ENCODE measurements around the gene FCN3. TPM values are rescaled to one million over a fixed set of nuclear protein-coding genes. Genes with fewer than 3 reads are reported as not detected.
A peak's percentile ranks its signal among the peaks of the same experiment; 100 is the strongest.

Gene FCN3
- total RNA-seq, 1 donor from 2014 or later: not detected

DNA sequence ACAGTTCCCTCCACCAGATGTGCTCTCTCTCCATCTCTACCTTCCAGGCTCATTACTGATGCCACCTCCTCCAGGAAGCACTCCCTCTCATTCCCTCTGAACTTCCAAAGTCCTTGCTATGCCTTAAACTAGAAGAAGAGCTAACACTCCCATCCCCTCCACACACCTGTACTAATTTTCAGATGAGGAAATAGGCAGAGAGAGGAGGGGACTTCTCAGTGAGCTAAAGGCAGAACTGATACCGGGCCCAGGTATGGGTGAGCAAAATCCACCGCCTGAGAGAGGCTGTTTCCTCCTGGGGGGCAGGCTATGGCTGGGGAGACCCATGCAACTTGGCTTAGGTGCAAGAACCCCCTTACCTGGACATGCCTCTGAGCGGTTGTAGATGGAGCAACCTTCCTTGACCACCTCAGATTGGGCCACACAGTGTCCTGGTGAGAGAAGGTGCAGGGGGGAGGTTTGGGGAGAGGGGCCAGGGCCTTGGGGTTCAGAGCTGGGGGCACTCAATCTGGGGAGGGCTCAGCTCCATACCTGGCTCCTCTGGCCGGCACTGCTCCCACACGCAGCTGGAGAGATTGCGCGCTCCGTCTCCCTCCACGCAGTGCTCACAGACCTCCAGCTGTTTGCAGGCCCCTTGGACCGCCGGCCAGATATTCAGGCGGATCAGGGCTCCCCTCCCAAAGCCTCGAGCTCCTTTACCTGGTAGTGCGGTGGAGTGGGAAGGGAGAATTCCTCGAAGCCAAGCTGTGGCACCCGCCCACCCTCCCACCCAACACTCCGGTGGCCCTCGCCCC lies 7.5 kb upstream of the FCN3 start:
- DNase-seq (ENCODE audit: extremely low spot score, unreplicated experiment): no peak
- peaks cover 3% of the 10 kb centered on the region for H3K4me1 Mint-ChIP-seq (ENCODE audit: unreplicated experiment)
- H3K27me3 Mint-ChIP-seq: peaks cover 12% of the 10 kb centered on the region
- H3K27ac Mint-ChIP-seq: no peak overlapping the region
- no peak overlapping the region for H3K4me3 Mint-ChIP-seq
- H3K36me3 Mint-ChIP-seq: no peaks in the 10 kb centered on the region
- H3K9me3 Mint-ChIP-seq: no peaks in the 10 kb centered on the region
- TF ChIP-seq, protein P1, sequence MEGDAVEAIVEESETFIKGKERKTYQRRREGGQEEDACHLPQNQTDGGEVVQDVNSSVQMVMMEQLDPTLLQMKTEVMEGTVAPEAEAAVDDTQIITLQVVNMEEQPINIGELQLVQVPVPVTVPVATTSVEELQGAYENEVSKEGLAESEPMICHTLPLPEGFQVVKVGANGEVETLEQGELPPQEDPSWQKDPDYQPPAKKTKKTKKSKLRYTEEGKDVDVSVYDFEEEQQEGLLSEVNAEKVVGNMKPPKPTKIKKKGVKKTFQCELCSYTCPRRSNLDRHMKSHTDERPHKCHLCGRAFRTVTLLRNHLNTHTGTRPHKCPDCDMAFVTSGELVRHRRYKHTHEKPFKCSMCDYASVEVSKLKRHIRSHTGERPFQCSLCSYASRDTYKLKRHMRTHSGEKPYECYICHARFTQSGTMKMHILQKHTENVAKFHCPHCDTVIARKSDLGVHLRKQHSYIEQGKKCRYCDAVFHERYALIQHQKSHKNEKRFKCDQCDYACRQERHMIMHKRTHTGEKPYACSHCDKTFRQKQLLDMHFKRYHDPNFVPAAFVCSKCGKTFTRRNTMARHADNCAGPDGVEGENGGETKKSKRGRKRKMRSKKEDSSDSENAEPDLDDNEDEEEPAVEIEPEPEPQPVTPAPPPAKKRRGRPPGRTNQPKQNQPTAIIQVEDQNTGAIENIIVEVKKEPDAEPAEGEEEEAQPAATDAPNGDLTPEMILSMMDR (conservative IDR thresholded peaks at IDR 0.05): no peak

DNA sequence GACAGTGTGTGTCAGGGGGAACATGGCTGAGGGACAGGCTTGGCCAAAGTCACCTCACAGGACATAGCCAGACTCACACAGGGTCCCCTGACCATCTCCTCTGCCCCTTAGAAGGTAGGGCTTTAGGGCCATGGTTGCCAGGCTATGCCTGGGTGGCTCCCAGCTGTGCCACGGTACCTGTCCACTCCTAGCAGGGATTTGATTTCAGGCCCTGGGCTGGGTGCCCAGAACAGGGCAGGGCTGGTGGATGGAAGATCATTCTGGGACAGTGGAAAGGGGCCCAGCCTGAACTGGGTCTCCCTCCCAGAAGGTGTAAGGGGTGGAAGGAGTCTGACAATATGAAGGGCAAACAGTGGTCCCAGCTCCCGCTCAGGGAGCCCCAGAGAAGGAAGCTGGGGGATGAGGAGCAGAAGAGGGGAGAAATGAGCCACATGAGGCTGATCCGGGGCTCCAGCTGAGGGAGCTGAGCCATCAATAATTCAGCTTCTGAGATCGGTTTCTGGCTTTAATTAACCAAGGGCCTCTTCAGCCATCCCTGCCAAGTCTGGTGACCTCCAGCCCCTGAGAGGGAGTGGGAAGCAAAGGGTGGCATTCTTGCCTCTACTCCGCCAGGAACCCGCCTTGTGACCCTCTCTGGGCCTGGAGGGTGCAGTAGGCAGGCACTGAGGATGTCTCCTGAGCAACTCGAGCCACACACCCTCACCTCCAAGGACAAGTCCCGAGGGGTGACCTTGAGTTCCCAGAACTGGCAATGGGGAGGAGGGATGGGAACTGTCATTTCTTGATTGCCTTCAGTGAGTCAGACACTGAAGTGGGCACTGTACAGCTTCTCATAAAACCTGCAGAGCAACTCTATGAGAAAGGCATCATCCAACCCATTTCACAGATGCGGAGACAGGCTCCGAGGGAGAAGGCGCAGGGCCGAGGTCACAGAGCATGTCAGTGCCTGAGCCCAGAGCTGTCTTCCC lies 6.4 kb upstream of the FCN3 start:
- Mint-ChIP-seq H3K4me1 (ENCODE audit: unreplicated experiment) (peaks cover 3% of the 10 kb centered on the region), H3K9me3 (no peaks in the 10 kb centered on the region), H3K36me3 (no peaks in the 10 kb centered on the region), H3K27ac (peak overlapping the region; percentile 61), H3K4me3 (no peak overlapping the region), H3K27me3 (peaks cover 12% of the 10 kb centered on the region)
- TF ChIP-seq, protein P1 (conservative IDR thresholded peaks at IDR 0.05): no peak
- no peak for DNase-seq (ENCODE audit: extremely low spot score, unreplicated experiment)

DNA sequence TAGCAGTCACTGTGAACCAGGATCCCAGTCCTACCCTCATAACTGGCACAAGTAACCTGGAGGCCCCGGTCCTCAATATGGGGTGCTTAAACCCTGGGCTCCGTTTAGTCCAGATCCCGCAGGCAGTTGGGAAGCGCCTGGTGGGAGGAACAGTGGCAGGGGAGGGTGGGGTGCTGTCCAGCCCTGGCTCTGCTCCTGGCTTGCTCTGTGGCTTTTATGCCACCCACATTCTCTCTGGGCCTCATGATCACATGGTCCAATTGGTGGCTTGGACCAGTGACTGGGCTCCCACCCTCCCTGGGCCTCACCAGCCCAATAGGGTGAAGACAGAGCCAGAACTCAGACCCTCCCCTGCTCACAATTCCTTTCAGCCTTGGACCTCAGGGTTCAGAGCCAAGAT lies 5.6 kb upstream of the FCN3 start:
- peaks cover 3% of the 10 kb centered on the region for H3K4me1 Mint-ChIP-seq (ENCODE audit: unreplicated experiment)
- peaks cover 12% of the 10 kb centered on the region for H3K27me3 Mint-ChIP-seq
- TF ChIP-seq, protein P1 (conservative IDR thresholded peaks at IDR 0.05): no peak
- H3K27ac Mint-ChIP-seq: no peak overlapping the region
- H3K4me3 Mint-ChIP-seq: no peak overlapping the region
- no peak for DNase-seq (ENCODE audit: extremely low spot score, unreplicated experiment)
- H3K9me3 Mint-ChIP-seq: no peaks in the 10 kb centered on the region
- no peaks in the 10 kb centered on the region for H3K36me3 Mint-ChIP-seq

DNA sequence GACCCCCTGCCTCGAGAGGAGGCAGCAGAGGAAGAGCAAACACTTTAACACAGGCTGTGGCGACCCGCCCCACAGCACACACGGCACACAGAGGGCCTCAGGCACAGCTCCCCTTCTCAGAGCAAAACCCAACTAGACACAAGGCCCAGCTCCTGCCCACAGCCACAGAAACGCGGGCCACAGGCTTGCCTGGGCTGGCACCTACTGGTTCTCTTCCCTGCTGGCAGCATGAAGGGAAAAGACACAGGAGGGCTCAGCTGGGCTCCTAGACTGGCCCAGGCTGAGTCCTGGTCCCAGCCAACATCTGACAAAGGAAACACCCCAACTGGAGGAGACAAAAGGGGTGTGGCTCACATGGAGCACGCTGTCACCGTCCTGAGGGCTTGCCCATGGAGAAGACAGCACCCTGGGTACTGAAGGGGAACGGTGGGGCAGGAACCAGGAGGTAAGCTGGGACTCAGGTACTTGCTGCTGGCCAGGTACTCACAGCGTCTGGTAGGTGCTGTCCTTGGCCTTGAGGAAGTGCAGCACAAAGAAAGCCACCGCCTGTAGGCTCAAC lies 5.0 kb upstream of the FCN3 start:
- Mint-ChIP-seq H3K27ac (no peak overlapping the region), H3K4me3 (peak overlapping the region; percentile 20), H3K36me3 (no peaks in the 10 kb centered on the region), H3K27me3 (peaks cover 12% of the 10 kb centered on the region), H3K9me3 (no peaks in the 10 kb centered on the region), H3K4me1 (ENCODE audit: unreplicated experiment) (peaks cover 3% of the 10 kb centered on the region)
- no peak for DNase-seq (ENCODE audit: extremely low spot score, unreplicated experiment)
- TF ChIP-seq, protein P1 (conservative IDR thresholded peaks at IDR 0.05): no peak

DNA sequence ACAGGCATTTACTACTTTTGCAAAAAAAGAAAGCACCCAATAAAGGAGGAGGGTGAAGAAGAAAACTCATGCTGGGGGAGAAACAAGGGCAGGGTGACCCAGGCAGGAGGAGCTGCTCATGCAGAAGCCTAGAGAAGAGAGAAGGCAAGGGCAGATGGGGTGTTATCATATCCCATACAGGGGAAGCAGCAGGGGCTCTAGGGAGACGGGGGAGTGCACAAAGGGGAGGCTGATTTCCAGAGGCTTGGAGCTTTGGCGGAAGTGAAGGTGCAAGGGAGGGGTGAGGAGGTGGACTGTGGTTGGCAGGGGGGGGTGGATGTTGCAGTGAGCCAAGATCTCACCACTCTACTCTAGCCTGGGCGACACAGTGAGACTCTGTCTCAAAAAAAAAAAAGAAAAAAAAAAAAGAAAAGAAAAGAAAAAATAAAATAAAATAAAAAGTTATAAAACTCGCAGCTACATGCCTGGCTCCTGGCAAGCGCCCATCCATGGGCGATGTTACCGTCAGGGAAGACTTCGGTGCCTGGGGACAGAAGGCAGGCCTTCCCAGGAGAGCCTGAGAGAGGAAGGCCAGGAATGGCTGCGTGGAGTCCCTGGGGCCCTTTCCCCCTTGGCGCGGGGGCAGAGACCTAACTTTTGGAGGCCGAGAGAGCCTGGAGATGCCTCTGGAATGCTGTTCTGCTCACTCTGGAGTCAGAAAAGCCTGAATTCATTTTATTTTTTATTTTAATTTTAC lies 3.3 kb upstream of the FCN3 start:
- H3K36me3 Mint-ChIP-seq: no peaks in the 10 kb centered on the region
- no peaks in the 10 kb centered on the region for H3K9me3 Mint-ChIP-seq
- TF ChIP-seq, protein P1 (conservative IDR thresholded peaks at IDR 0.05): no peak
- no peak overlapping the region for H3K4me3 Mint-ChIP-seq
- no peak overlapping the region for H3K27ac Mint-ChIP-seq
- peaks cover 3% of the 10 kb centered on the region for H3K4me1 Mint-ChIP-seq (ENCODE audit: unreplicated experiment)
- peaks cover 12% of the 10 kb centered on the region for H3K27me3 Mint-ChIP-seq
- no peak for DNase-seq (ENCODE audit: extremely low spot score, unreplicated experiment)

All from type B pancreatic cell (in vitro differentiated cells).